ENCODE data around the gene PRR5L. TPM values are rescaled to one million over a fixed set of nuclear protein-coding genes. Genes with fewer than 3 reads are reported as not detected.

PRR5L gene
- total and polyA plus RNA-seq, 5 experiments from 2014 or later: 0.50 to 21.3 (median 1.2) TPM

GRCh38 chr11:36460220-36460619 lies 164.1 kb downstream of the PRR5L start:
- ATAC-seq (no peak), DNase-seq (no peak)
- H3K36me3 Mint-ChIP-seq: no peaks in the 10 kb centered on the region
- H3K4me3 Mint-ChIP-seq: peak overlapping the region in 1 of 10 donors; percentile 2
- H3K27me3 Mint-ChIP-seq: peaks cover 0 to 21% (median 5%) of the 10 kb centered on the region in 5 donors
- POLR2A ChIA-PET: no interaction called here
- H3K9me3 Mint-ChIP-seq: no peaks in the 10 kb centered on the region
- peaks cover 0 to 12% (median under 1%) of the 10 kb centered on the region in 4 donors for H3K4me1 Mint-ChIP-seq
- H3K27ac Mint-ChIP-seq: peak overlapping the region in 3 of 10 donors; percentile 2 to 7 (median 6)

GRCh38 chr11:36462321-36462720 lies 166.2 kb downstream of the PRR5L start:
- Mint-ChIP-seq H3K36me3 (no peaks in the 10 kb centered on the region), H3K4me3 (no peak overlapping the region), H3K9me3 (no peaks in the 10 kb centered on the region), H3K27ac (no peak overlapping the region), H3K27me3 (peaks cover 0 to 21% (median 6%) of the 10 kb centered on the region in 5 donors), H3K4me1 (peaks cover 0 to 12% (median under 1%) of the 10 kb centered on the region in 4 donors)
- POLR2A ChIA-PET: no interaction called here
- DNase-seq: no peak
- ATAC-seq: no peak

- H3K4me3 Mint-ChIP-seq: no peak overlapping the region
- H3K27me3 Mint-ChIP-seq: peaks cover 0 to 21% (median 6%) of the 10 kb centered on the region in 5 donors
- no peaks in the 10 kb centered on the region for H3K36me3 Mint-ChIP-seq
- no peak overlapping the region for H3K27ac Mint-ChIP-seq
- ATAC-seq (no peak), DNase-seq (no peak)
- no peaks in the 10 kb centered on the region for H3K9me3 Mint-ChIP-seq
- POLR2A ChIA-PET: no interaction called here
- peaks cover 0 to 8% (median under 1%) of the 10 kb centered on the region in 4 donors for H3K4me1 Mint-ChIP-seq
These were observed 167.7 kb downstream of the PRR5L start for GRCh38 chr11:36463781-36464180.

- POLR2A ChIA-PET: no interaction called here
- no peaks in the 10 kb centered on the region for H3K9me3 Mint-ChIP-seq
- H3K36me3 Mint-ChIP-seq: no peaks in the 10 kb centered on the region
- H3K4me1 Mint-ChIP-seq: peaks cover 0 to 8% (median under 1%) of the 10 kb centered on the region in 4 donors
- H3K27me3 Mint-ChIP-seq: peaks cover 0 to 21% (median 6%) of the 10 kb centered on the region in 5 donors
- DNase-seq: no peak
- peak overlapping the region in 1 of 10 donors; percentile 6 for H3K27ac Mint-ChIP-seq
- ATAC-seq: no peak
- H3K4me3 Mint-ChIP-seq: no peak overlapping the region
These were observed 168.6 kb downstream of the PRR5L start for GRCh38 chr11:36464720-36465119.

- no peaks in the 10 kb centered on the region for H3K36me3 Mint-ChIP-seq
- DNase-seq: no peak
- no peak overlapping the region for H3K4me3 Mint-ChIP-seq
- H3K27me3 Mint-ChIP-seq: peaks cover 0 to 16% (median 6%) of the 10 kb centered on the region in 5 donors
- H3K9me3 Mint-ChIP-seq: no peaks in the 10 kb centered on the region
- H3K4me1 Mint-ChIP-seq: peaks cover 0 to 2% (median under 1%) of the 10 kb centered on the region in 4 donors
- POLR2A ChIA-PET: no interaction called here
- no peak for ATAC-seq
- H3K27ac Mint-ChIP-seq: peak overlapping the region in 1 of 10 donors; percentile 36
These were observed 169.5 kb downstream of the PRR5L start for GRCh38 chr11:36465449-36466163.

GRCh38 chr11:36467012-36467411 lies 170.9 kb downstream of the PRR5L start:
- Mint-ChIP-seq H3K4me1 (peaks cover 0 to 2% (median 2%) of the 10 kb centered on the region in 4 donors), H3K4me3 (no peak overlapping the region), H3K27me3 (peaks cover 0 to 12% (median 6%) of the 10 kb centered on the region in 5 donors), H3K27ac (peak overlapping the region in 2 of 10 donors; percentile 10 to 32), H3K36me3 (no peaks in the 10 kb centered on the region), H3K9me3 (no peaks in the 10 kb centered on the region)
- DNase-seq: no peak
- POLR2A ChIA-PET: no interaction called here
- no peak for ATAC-seq

- Mint-ChIP-seq H3K4me3 (no peak overlapping the region), H3K27me3 (peaks cover 0 to 9% (median 4%) of the 10 kb centered on the region in 5 donors), H3K9me3 (no peaks in the 10 kb centered on the region), H3K27ac (peak overlapping the region in 2 of 10 donors; percentile 10 to 45), H3K36me3 (no peaks in the 10 kb centered on the region), H3K4me1 (peaks cover 0 to 2% (median 2%) of the 10 kb centered on the region in 4 donors)
- no peak for ATAC-seq
- POLR2A ChIA-PET: no interaction called here
- no peak for DNase-seq
These were observed 171.8 kb downstream of the PRR5L start for GRCh38 chr11:36467916-36468315.

- ATAC-seq: no peak
- H3K27ac Mint-ChIP-seq: no peak overlapping the region
- H3K9me3 Mint-ChIP-seq: no peaks in the 10 kb centered on the region
- peaks cover 0 to 2% (median 2%) of the 10 kb centered on the region in 4 donors for H3K4me1 Mint-ChIP-seq
- H3K4me3 Mint-ChIP-seq: no peak overlapping the region
- DNase-seq: no peak
- H3K36me3 Mint-ChIP-seq: peaks cover 0 to 2% (median 0%) of the 10 kb centered on the region in 3 donors
- POLR2A ChIA-PET: no interaction called here
- H3K27me3 Mint-ChIP-seq: peaks cover 0 to 4% (median 0%) of the 10 kb centered on the region in 5 donors
These were observed 173.0 kb downstream of the PRR5L start for GRCh38 chr11:36469063-36469462.

- H3K4me1 Mint-ChIP-seq: peaks cover 0 to 2% (median 1%) of the 10 kb centered on the region in 4 donors
- peaks cover 0 to 3% (median 0%) of the 10 kb centered on the region in 5 donors for H3K27me3 Mint-ChIP-seq
- no peaks in the 10 kb centered on the region for H3K9me3 Mint-ChIP-seq
- ATAC-seq (no peak), DNase-seq (no peak)
- no peak overlapping the region for H3K4me3 Mint-ChIP-seq
- POLR2A ChIA-PET: no interaction called here
- peak overlapping the region in 1 of 10 donors; percentile 20 for H3K27ac Mint-ChIP-seq
- peaks cover 0 to 2% (median 0%) of the 10 kb centered on the region in 3 donors for H3K36me3 Mint-ChIP-seq
These were observed 174.1 kb downstream of the PRR5L start for GRCh38 chr11:36469881-36470802.

GRCh38 chr11:36471577-36471976 lies 175.5 kb downstream of the PRR5L start:
- Mint-ChIP-seq H3K4me1 (peaks cover 0 to 4% (median 1%) of the 10 kb centered on the region in 4 donors), H3K36me3 (peaks cover 0 to 4% (median 0%) of the 10 kb centered on the region in 3 donors), H3K9me3 (no peaks in the 10 kb centered on the region), H3K4me3 (no peak overlapping the region), H3K27ac (peak overlapping the region in 1 of 10 donors; percentile 69), H3K27me3 (no peaks in the 10 kb centered on the region)
- DNase-seq: no peak
- POLR2A ChIA-PET: no interaction called here
- no peak for ATAC-seq

GRCh38 chr11:36475192-36475591 lies 179.1 kb downstream of the PRR5L start:
- Mint-ChIP-seq H3K27me3 (no peaks in the 10 kb centered on the region), H3K4me3 (no peak overlapping the region), H3K36me3 (peaks cover 0 to 12% (median 2%) of the 10 kb centered on the region in 3 donors), H3K27ac (no peak overlapping the region), H3K9me3 (no peaks in the 10 kb centered on the region), H3K4me1 (peaks cover 0 to 4% (median 0%) of the 10 kb centered on the region in 4 donors)
- DNase-seq: no peak
- ATAC-seq: no peak
- POLR2A ChIA-PET: no interaction called here

- H3K9me3 Mint-ChIP-seq: peaks cover 0 to 6% (median 0%) of the 10 kb centered on the region in 9 donors
These were observed 182.7 kb downstream of the PRR5L start for GRCh38 chr11:36478700-36479329.

More at GRCh38 chr11:36478700-36479329, 182.7 kb downstream of the PRR5L start:
- H3K27ac Mint-ChIP-seq: no peak overlapping the region
- peaks cover 0 to 10% (median 7%) of the 10 kb centered on the region in 3 donors for H3K36me3 Mint-ChIP-seq
- DNase-seq (peak in 2 of 10 donors; percentile 7 to 19), ATAC-seq (no peak)
- H3K27me3 Mint-ChIP-seq: no peaks in the 10 kb centered on the region
- no peak overlapping the region for H3K4me3 Mint-ChIP-seq
- POLR2A ChIA-PET: no interaction called here
- peaks cover 0 to 6% (median 3%) of the 10 kb centered on the region in 4 donors for H3K4me1 Mint-ChIP-seq
